HCT116 (cell line): ENCODE data around the gene FSHR. TPM values are rescaled to one million over a fixed set of nuclear protein-coding genes. Genes with fewer than 3 reads are reported as not detected.

Experiments
- ATAC-seq: fragments of 200-7000 bp; cut with Tn5 transposase; 2 replicates; pipeline ENCODE4 v1.9.1; 2020; ENCODE audit warnings: mild to moderate bottlenecking, moderate library complexity
- BruUV-seq: library from RNA; stranded (reverse); fragments of 400-500 nt; replicated peaks from 2 replicates; lab custom pipeline; 2021; lab: Mats Ljungman, UMichigan
- CTCF ChIA-PET: fragments of 300-600 bp; sonication (Branson Sonifier 250); formaldehyde crosslinking; loops from one replicate; lab custom pipeline; 2021; ENCODE audit warnings: antibody characterized with exemption; lab: Charles Lee
- POLR2A ChIA-PET: fragments of 300-600, 350-600 bp; sonication (Branson Sonifier 250); formaldehyde crosslinking; loops from one replicate; lab custom pipeline; 2021; ENCODE audit warnings: antibody characterized with exemption; lab: Charles Lee
- RAD21 ChIA-PET, 2 experiments: fragments of 300-600 bp; sonication (Branson Sonifier 250); formaldehyde crosslinking; loops; one replicate each; lab custom pipeline; 2023; ENCODE audit warnings: low total read pairs in 2 of 2; ENCODE audit not compliant: uncharacterized antibody in 2 of 2, unreplicated experiment in 2 of 2, low non-redundant PET in 1 of 2; lab: Charles Lee
- DNase-seq: peaks from one replicate; pipeline ENCODE4 v3.0.0-alpha.2; 2010; ENCODE audit warnings: low read depth, low spot score
- H2AFZ ChIP-seq: fragments of 200-600 bp; shearing (Covaris generic), sonication (generic); 2 replicates; pipeline ENCODE4 v1.6.1; 2017; ENCODE audit warnings: low read depth, mixed run types, mixed read lengths, antibody characterized with exemption, low read length; ENCODE audit not compliant: poor library complexity, severe bottlenecking
- H3K27ac ChIP-seq: 2 replicates; pipeline ENCODE4 v1.5.1; 2012; ENCODE audit warnings: low read depth, low read length
- H3K27me3 ChIP-seq: fragments of 200-600 bp; sonication (generic); 2 replicates; pipeline ENCODE4 v1.6.1; 2016; ENCODE audit warnings: mixed run types, low read length, mixed read lengths; ENCODE audit not compliant: insufficient read depth
- H3K36me3 ChIP-seq, 2 experiments: fragments of 200-500 bp in 1 of 2; fragments of 200-600 bp in 1 of 2; sonication (Bioruptor generic) in 1 of 2; sonication (generic) in 1 of 2; 2 replicates each; pipeline versions ENCODE4 v1.5.1 to v1.6.1; 2014 to 2016; ENCODE audit warnings: low read length in 2 of 2, inconsistent platforms in 1 of 2, mixed read lengths in 1 of 2, mixed run types in 1 of 2; ENCODE audit not compliant: insufficient read depth in 2 of 2, control insufficient read depth in 1 of 2
- H3K4me1 ChIP-seq, 2 experiments: fragments of 200-600 bp in 1 of 2; sonication (generic) in 1 of 2; 2 replicates each; pipeline versions ENCODE4 v1.5.1 to v1.6.1; 2012 to 2017; ENCODE audit warnings: low read length in 2 of 2, inconsistent platforms in 1 of 2, mild to moderate bottlenecking in 1 of 2, mixed read lengths in 1 of 2, mixed run types in 1 of 2, moderate library complexity in 1 of 2; ENCODE audit not compliant: insufficient read depth in 2 of 2, control insufficient read depth in 1 of 2
- H3K4me2 ChIP-seq: fragments of 200-600 bp; sonication (generic); 2 replicates; pipeline ENCODE4 v1.6.1; 2017; ENCODE audit warnings: mixed run types, low read length, mixed read lengths
- H3K4me3 ChIP-seq, 2 experiments: fragments of 200-600 bp in 1 of 2; sonication (generic) in 1 of 2; replicated peaks in 1 of 2; 2 replicates each; pipeline ENCODE4 v1.5.1; 2011 to 2016; ENCODE audit warnings: low read length in 2 of 2, control low read depth in 1 of 2, low read depth in 1 of 2, mild to moderate bottlenecking in 1 of 2, mixed read lengths in 1 of 2, mixed run types in 1 of 2
- H3K79me2 ChIP-seq: fragments of 200-600 bp; sonication (generic); 2 replicates; pipeline ENCODE4 v1.6.1; 2017; ENCODE audit warnings: mild to moderate bottlenecking, mixed run types, low read length, moderate library complexity, mixed read lengths; ENCODE audit not compliant: insufficient read depth
- H3K9ac ChIP-seq: fragments of 200-600 bp; sonication (generic); 2 replicates; pipeline ENCODE4 v1.6.1; 2016; ENCODE audit warnings: low read length, mixed read lengths
- H3K9me2 ChIP-seq: fragments of 200-600 bp; sonication (generic), shearing (Covaris generic); 2 replicates; pipeline ENCODE4 v1.6.1; 2017; ENCODE audit warnings: mixed run types, mild to moderate bottlenecking, moderate library complexity; ENCODE audit not compliant: insufficient read depth
- H3K9me3 ChIP-seq, 2 experiments: fragments of 200-500 bp in 1 of 2; fragments of 200-600 bp in 1 of 2; sonication (Bioruptor generic) in 1 of 2; sonication (generic) in 1 of 2; 2 replicates each; pipeline ENCODE4 v1.6.1; 2014 to 2017; ENCODE audit warnings: low read length in 2 of 2, mixed read lengths in 2 of 2, inconsistent platforms in 1 of 2, low read depth in 1 of 2, mild to moderate bottlenecking in 1 of 2, mixed run types in 1 of 2, moderate library complexity in 1 of 2; ENCODE audit not compliant: control insufficient read depth in 1 of 2, insufficient read depth in 1 of 2
- H4K20me1 ChIP-seq: fragments of 200-600 bp; sonication (generic), shearing (Covaris generic); 2 replicates; pipeline ENCODE4 v1.6.1; 2017; ENCODE audit warnings: mixed run types, mild to moderate bottlenecking, moderate library complexity; ENCODE audit not compliant: insufficient read depth
- CEBPB ChIP-seq: IDR thresholded peaks from 2 replicates; pipeline ENCODE4 v1.6.1; 2012; ENCODE audit warnings: low read depth
- EGR1 ChIP-seq: IDR thresholded peaks from 2 replicates; pipeline ENCODE4 v1.6.1; 2012; ENCODE audit warnings: low read depth
- EZH2phosphoT487 ChIP-seq: fragments of 200-600 bp; IDR thresholded peaks from 2 replicates; pipeline ENCODE4 v1.6.1; 2018; ENCODE audit warnings: antibody characterized with exemption, borderline replicate concordance
- JUND ChIP-seq: IDR thresholded peaks from 2 replicates; pipeline ENCODE4 v1.6.1; 2012
- POLR2A ChIP-seq: IDR thresholded peaks from 2 replicates; pipeline ENCODE4 v1.7.0; 2011; ENCODE audit warnings: borderline replicate concordance; ENCODE audit not compliant: insufficient read depth, insufficient read length; ENCODE audit errors: extremely low read depth
- POLR2AphosphoS5 ChIP-seq: IDR thresholded peaks from 2 replicates; pipeline ENCODE4 v1.6.1; 2011; ENCODE audit warnings: mild to moderate bottlenecking, low read depth, low read length, moderate library complexity
- RAD21 ChIP-seq: IDR thresholded peaks from 2 replicates; pipeline ENCODE4 v1.6.1; 2012; ENCODE audit warnings: low read depth, mild to moderate bottlenecking
- SIN3A ChIP-seq: IDR thresholded peaks from 2 replicates; pipeline ENCODE4 v1.6.1; 2012; ENCODE audit warnings: low read depth
- SP1 ChIP-seq: IDR thresholded peaks from 2 replicates; pipeline ENCODE4 v1.6.1; 2012; ENCODE audit warnings: low read depth
- SRF ChIP-seq: IDR thresholded peaks from 2 replicates; pipeline ENCODE4 v1.6.1; 2012; ENCODE audit warnings: low read depth
- YY1 ChIP-seq: IDR thresholded peaks from 2 replicates; pipeline ENCODE4 v1.6.1; 2011; ENCODE audit warnings: low read length, low read depth, moderate library complexity, mild to moderate bottlenecking; ENCODE audit not compliant: insufficient replicate concordance; ENCODE audit errors: extremely low read depth
- ZFX ChIP-seq: fragments of 450-650 bp; IDR thresholded peaks from 2 replicates; pipeline ENCODE4 v1.6.1; 2017
- intact Hi-C: fragments of 100-400 bp; cut with micrococcal nuclease; formaldehyde crosslinking; loops from 2 replicates; pipeline ENCODE4 v1.10.0; 2022
- total RNA-seq: library from RNA; stranded (reverse); gene quantifications from one replicate; pipeline ENCODE4 v1.2.1, GENCODE V29; 2021; ENCODE audit not compliant: unreplicated experiment
- TF ChIP-seq, protein P1 (sequence below), 3 experiments: fragments of 200-600 bp in 1 of 3; sonication (generic) in 1 of 3; IDR thresholded peaks in 2 of 3; conservative IDR thresholded peaks in 1 of 3; 2 replicates each; pipeline ENCODE4 v1.5.1; 2012 to 2017; ENCODE audit warnings: low read depth in 2 of 3, low read length in 2 of 3, antibody characterized with exemption in 1 of 3, borderline replicate concordance in 1 of 3, control low read depth in 1 of 3, mild to moderate bottlenecking in 1 of 3, mixed read lengths in 1 of 3, mixed run types in 1 of 3, moderate library complexity in 1 of 3; ENCODE audit not compliant: insufficient read depth in 1 of 3

The FSHR gene
- total RNA-seq, 1 experiment from 2014 or later, result not detected

DNA sequence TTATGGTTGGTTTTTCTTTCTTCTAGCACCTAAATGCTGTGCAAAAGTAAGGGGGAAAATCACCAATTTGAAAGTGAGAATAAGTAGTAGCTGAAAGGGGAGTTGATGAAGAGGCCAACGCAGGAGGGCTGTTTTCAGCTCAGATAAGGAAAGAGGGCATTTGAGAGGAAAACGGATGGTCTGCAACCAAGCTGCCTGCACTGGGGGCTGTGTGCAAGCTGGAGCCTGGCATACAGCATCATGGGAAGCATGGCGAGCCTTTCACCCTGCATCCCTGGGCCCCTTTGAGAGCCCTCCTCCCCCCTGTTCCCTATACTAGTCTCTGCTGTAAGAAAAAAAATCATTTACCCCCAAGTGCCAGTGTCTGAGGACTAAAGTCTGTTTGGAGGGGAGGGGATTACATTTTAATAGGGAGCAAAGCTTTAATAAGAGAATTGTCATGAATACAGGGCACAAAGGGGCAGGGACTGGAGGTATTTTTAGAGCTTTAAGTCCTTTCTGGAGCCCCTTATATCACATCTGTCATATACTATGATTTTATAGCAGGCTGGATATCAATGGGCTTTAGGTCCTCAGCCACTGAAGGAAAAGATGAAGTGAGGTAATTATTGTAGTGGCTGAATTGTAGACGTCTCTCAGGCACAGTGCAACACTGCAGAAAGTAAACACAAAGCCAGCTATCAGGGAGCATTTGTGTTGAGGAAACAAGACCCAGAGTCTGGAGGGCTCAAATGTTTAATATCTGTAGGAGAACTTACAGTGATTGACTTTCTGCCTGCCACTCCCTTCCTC is 120.7 kb downstream of the FSHR start:
- H3K4me1 ChIP-seq, result no peaks in the 10 kb centered on the region
- no peaks in the 10 kb centered on the region for H3K27me3 ChIP-seq
- BruUV-seq, result no TSS peak
- no peaks in the 10 kb centered on the region for H3K79me2 ChIP-seq
- no peaks in the 10 kb centered on the region for H3K9me3 ChIP-seq
- intact Hi-C loops, result no loop called here
- RAD21 ChIA-PET, result no interaction called here
- CTCF ChIA-PET, result no interaction called here
- no peak overlapping the region for H3K9ac ChIP-seq
- TF ChIP-seq POLR2AphosphoS5 (no peak), SRF (no peak), POLR2A (no peak), JUND (no peak), CEBPB (no peak)
- no peak for ATAC-seq
- H3K4me2 ChIP-seq, result no peak overlapping the region
- POLR2A ChIA-PET, result no interaction called here
- no peaks in the 10 kb centered on the region for H4K20me1 ChIP-seq
- H3K27ac ChIP-seq, result no peak overlapping the region
- H3K4me3 ChIP-seq, result no peak overlapping the region
- no peaks in the 10 kb centered on the region for H3K9me2 ChIP-seq
- H3K36me3 ChIP-seq, result no peaks in the 10 kb centered on the region
- no peak overlapping the region for H2AFZ ChIP-seq
- DNase-seq, result no peak

DNA sequence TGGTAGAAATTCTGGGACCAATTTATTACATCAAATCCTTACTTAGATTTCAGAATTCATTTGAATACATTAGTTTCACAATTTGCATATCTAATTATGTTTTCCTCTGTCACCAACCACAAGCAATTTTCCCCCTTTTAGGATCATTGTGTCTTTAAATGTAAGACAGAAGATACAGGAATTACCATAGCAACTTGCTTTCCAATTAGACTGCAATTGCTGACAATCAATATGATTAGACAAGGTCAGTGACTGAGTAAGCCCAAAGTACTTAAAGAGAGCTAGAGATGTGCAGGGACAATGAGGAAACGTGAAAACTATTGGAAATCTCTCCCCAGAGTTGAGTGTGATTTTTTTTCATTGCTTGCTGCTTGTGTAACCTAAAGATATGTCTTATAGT is 121.4 kb downstream of the FSHR start:
- Histone ChIP-seq H3K4me3 (no peak overlapping the region), H3K9me2 (no peaks in the 10 kb centered on the region), H3K4me2 (no peak overlapping the region), H4K20me1 (no peaks in the 10 kb centered on the region), H3K9me3 (no peaks in the 10 kb centered on the region), H2AFZ (no peak overlapping the region), H3K36me3 (no peaks in the 10 kb centered on the region), H3K9ac (no peak overlapping the region), H3K27me3 (no peaks in the 10 kb centered on the region), H3K4me1 (no peaks in the 10 kb centered on the region), H3K27ac (no peak overlapping the region), H3K79me2 (no peaks in the 10 kb centered on the region)
- ATAC-seq (no peak), DNase-seq (no peak)
- CTCF ChIA-PET, result no interaction called here
- RAD21 ChIA-PET, result no interaction called here
- intact Hi-C loops, result no loop called here
- BruUV-seq, result no TSS peak
- POLR2A ChIA-PET, result no interaction called here
- TF ChIP-seq EZH2phosphoT487 (no peak), POLR2AphosphoS5 (no peak), YY1 (no peak), SRF (no peak), ZFX (no peak), RAD21 (no peak), EGR1 (no peak), SP1 (no peak), POLR2A (no peak), SIN3A (no peak)
- TF ChIP-seq, protein P1, sequence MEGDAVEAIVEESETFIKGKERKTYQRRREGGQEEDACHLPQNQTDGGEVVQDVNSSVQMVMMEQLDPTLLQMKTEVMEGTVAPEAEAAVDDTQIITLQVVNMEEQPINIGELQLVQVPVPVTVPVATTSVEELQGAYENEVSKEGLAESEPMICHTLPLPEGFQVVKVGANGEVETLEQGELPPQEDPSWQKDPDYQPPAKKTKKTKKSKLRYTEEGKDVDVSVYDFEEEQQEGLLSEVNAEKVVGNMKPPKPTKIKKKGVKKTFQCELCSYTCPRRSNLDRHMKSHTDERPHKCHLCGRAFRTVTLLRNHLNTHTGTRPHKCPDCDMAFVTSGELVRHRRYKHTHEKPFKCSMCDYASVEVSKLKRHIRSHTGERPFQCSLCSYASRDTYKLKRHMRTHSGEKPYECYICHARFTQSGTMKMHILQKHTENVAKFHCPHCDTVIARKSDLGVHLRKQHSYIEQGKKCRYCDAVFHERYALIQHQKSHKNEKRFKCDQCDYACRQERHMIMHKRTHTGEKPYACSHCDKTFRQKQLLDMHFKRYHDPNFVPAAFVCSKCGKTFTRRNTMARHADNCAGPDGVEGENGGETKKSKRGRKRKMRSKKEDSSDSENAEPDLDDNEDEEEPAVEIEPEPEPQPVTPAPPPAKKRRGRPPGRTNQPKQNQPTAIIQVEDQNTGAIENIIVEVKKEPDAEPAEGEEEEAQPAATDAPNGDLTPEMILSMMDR (IDR thresholded peaks at IDR 0.05 in 2 of 3, conservative IDR thresholded peaks at IDR 0.05 in 1 of 3; ENCODE audit: borderline replicate concordance in 1 of 3, insufficient read depth in 1 of 3, low read depth in 2 of 3, low read length in 2 of 3), result no peak
